AG04450 (cell line): ENCODE data around the gene WFDC2. TPM values are rescaled to one million over a fixed set of nuclear protein-coding genes. Genes with fewer than 3 reads are reported as not detected.

Source experiments
- CTCF ChIA-PET: fragments of 300-600, 350-600 bp; formaldehyde crosslinking; extraction: SDS; loops from one replicate; lab custom pipeline; 2022; ENCODE audit warnings: antibody characterized with exemption, inconsistent platforms; lab: Charles Lee
- POLR2A ChIA-PET: fragments of 350-600 bp; formaldehyde crosslinking; extraction: SDS; loops from one replicate; lab custom pipeline; 2021; ENCODE audit warnings: antibody characterized with exemption, inconsistent platforms; lab: Yijun Ruan, JAX
- DNase-seq: peaks from one replicate; pipeline ENCODE4 v3.0.0-alpha.2; 2011; ENCODE audit warnings: low read depth, low spot score
- H3K27ac ChIP-seq: one replicate; pipeline ENCODE4 v1.5.1; 2012; ENCODE audit warnings: low read depth, low read length, control low read depth
- H3K27me3 ChIP-seq: one replicate; pipeline ENCODE4 v1.6.0; 2012; ENCODE audit warnings: low read length; ENCODE audit not compliant: control insufficient read depth, insufficient read depth
- H3K4me3 ChIP-seq: 2 replicates; pipeline ENCODE4 v1.5.1; 2011; ENCODE audit warnings: mild to moderate bottlenecking, low read depth, low read length, control low read depth
- H3K9me3 ChIP-seq: 2 replicates; pipeline ENCODE4 v1.5.1; 2012; ENCODE audit warnings: low read length; ENCODE audit not compliant: control insufficient read depth, insufficient read depth
- CTCF ChIP-seq: IDR thresholded peaks from 2 replicates; pipeline ENCODE4 v1.5.1; 2011; ENCODE audit warnings: low read depth, low read length, control low read depth, inconsistent platforms
- polyA plus RNA-seq: library from polyadenylated mRNA; depleted of rRNA; stranded (reverse); fragments of >200 nt; gene quantifications from 2 replicates; pipeline ENCODE4 v1.2.3, GENCODE V29; 2011

The WFDC2 gene
- polyA plus RNA-seq, 1 experiment = not detected

GRCh38 chr20:45496166-45496565 lies 26.6 kb downstream of the WFDC2 start:
- no peak for TF ChIP-seq CTCF
- POLR2A ChIA-PET = no interaction called here
- H3K27me3 ChIP-seq = peaks cover 5% of the 10 kb centered on the region
- DNase-seq = no peak
- no peaks in the 10 kb centered on the region for H3K9me3 ChIP-seq
- H3K27ac ChIP-seq = no peak overlapping the region
- H3K4me3 ChIP-seq = no peak overlapping the region
- CTCF ChIA-PET = interaction anchor here (1.1 kb wide), 1 partner anchor 275 kb away, joined by 3 read pairs; no protein-coding TSS in a partner anchor

- no peak for TF ChIP-seq CTCF
- Histone ChIP-seq H3K4me3 (no peak overlapping the region), H3K27ac (no peak overlapping the region), H3K27me3 (peaks cover 2% of the 10 kb centered on the region), H3K9me3 (no peaks in the 10 kb centered on the region)
- no peak for DNase-seq
- POLR2A ChIA-PET = no interaction called here
- CTCF ChIA-PET = no interaction called here
Measured at GRCh38 chr20:45497971-45498494, 28.5 kb downstream of the WFDC2 start.

- no peak overlapping the region for H3K4me3 ChIP-seq
- peaks cover 2% of the 10 kb centered on the region for H3K27me3 ChIP-seq
- TF ChIP-seq CTCF = no peak
- ChIA-PET POLR2A (no interaction called here), CTCF (no interaction called here)
- no peak for DNase-seq
- no peaks in the 10 kb centered on the region for H3K9me3 ChIP-seq
- H3K27ac ChIP-seq = no peak overlapping the region
Measured at GRCh38 chr20:45500022-45500421, 30.5 kb downstream of the WFDC2 start.

- no peak overlapping the region for H3K4me3 ChIP-seq
- no peak for TF ChIP-seq CTCF
- DNase-seq = no peak
- H3K27ac ChIP-seq = no peak overlapping the region
- H3K27me3 ChIP-seq = peaks cover 2% of the 10 kb centered on the region
- no peaks in the 10 kb centered on the region for H3K9me3 ChIP-seq
- ChIA-PET CTCF (no interaction called here), POLR2A (no interaction called here)
Measured at GRCh38 chr20:45501600-45501999, 32.0 kb downstream of the WFDC2 start.

GRCh38 chr20:45502561-45502960 lies 33.0 kb downstream of the WFDC2 start:
- no peak for TF ChIP-seq CTCF
- peaks cover 2% of the 10 kb centered on the region for H3K27me3 ChIP-seq
- no peak for DNase-seq
- H3K27ac ChIP-seq = no peak overlapping the region
- POLR2A ChIA-PET = no interaction called here
- no peak overlapping the region for H3K4me3 ChIP-seq
- no peaks in the 10 kb centered on the region for H3K9me3 ChIP-seq
- CTCF ChIA-PET = no interaction called here
